GM19455 (cell line): ENCODE data around the gene RNF17.

ENCODE experiments used
- ATAC-seq: cut with Tn5 transposase; IDR thresholded peaks from one replicate; pipeline ENCODE4 v1.9.1; 2021; ENCODE audit not compliant: unreplicated experiment

The RNF17 gene

DNA sequence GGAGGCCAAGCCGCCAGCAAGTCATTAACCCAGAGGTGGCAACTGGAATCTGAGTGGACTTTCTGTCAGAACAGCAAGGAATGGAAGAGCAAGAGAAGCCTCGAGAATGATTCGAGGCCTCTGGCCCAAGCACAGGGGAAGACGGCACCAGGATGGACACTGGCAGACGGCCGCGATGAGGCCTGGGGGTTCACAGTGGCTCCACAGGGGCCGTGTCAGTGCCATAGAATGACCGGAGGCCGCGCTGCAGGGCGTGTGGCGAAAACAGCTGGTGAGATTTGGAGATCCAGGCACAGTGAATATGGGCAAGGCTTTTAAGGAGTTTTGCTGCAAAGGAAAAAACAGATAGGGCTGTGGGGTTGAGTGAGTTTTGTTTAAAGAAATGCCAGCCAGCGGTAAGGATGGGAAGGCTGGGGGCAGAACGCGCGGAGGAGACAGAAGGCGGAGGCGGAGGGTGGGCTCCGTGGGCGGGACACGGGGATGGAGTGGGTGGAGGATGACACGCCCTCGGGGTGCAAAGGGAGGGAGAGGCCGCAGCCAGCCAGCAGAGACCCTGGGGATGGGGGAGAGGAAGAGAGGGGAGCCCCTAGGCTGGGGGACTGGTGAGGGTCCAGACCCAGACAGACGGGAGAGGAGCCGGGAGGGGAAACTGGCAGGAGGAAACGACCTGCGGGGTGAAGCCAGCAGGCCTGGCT, 130.5 kb downstream of the RNF17 start:
- no peak for ATAC-seq

DNA sequence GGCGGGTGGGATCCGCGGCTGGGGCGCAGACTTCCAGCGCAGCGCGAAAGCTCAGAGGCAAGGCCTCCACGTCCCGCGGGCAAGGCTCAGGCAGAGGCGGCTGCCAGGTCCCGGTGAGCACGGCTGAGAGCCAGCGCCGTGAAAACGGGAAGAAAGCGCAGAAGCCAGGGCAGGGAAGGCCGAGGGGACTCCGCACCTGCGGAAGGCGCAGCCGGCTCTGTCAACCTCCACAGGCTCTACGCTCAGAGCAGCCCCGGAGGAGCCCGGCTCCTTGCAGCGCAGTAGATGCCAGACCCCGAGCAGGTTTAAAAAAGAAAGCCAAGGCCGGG, 131.0 kb downstream of the RNF17 start:
- no peak for ATAC-seq

DNA sequence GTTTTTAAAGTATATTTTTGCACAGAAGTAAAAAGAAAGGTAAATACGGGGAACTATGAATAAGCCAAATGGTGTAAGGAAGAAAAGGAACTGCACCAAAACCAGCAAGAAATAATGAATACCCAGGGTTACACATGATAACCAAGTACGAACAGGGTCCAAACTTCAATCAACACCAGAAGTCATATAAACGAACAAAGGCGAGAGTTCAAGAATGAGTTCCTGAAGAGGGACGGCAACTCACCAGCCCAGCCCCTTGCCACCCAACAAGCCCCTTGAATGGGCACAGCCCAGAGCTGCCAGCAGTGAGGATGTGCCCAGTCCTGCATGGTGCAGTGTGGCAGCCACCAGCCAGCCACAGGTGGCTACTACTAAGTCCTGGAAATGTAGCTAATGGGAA, 132.1 kb downstream of the RNF17 start:
- no peak for ATAC-seq

DNA sequence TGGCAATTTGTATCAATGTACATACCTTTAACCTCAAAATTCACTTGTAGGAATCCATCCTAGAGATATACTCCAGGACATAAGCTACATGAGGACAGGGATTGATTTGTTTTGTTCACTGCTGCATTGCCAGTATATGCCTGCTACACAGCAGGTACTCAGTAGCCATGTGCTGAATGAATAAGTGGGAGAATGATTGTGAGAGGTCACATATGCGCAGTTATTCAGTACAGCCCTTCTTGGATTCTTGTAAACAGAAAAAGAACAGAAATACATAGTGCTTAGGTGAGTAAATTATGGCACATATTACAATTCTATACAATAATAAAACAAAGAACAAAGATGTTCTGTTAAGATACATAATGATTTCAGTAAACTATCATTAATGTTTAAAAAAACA, 133.3 kb downstream of the RNF17 start:
- no peak for ATAC-seq

DNA sequence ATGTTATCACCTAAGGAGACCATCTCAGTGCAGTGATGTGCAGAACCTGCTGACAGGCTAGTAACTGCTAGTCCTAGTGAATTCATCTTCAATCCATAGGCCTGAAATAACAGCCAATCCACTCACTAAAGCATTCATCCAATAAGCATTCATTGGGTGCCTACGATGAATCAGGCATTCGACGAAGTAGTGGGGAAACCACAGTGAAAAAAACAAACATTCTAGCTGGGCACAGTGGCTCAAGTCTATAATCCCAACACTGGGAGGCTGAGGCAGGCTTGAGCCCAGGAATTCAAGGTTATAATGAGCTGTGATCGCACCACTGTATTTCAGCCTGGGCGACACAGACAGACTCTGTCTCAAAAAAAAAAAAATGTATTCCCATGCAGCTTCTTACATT, 135.6 kb downstream of the RNF17 start:
- ATAC-seq: no peak

DNA sequence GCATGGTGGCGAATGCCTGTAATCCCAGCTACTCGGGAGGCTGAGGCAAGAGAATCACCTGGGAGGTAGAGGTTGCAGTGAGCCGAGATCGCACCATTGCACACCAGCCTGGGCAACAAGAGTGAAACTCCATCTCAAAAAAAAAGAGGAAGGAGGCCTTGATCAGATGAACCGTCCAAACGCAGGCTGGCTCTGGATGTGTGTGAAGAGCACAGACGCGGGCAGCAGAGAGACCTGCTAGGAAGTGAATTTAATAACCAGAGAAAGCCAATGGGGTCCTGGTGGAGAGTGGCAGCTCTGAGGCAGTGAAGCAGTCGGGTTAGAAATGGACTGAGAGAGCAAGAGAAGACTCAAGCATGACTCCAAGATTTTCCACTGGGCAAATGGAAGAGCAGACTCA, 136.5 kb downstream of the RNF17 start:
- no peak for ATAC-seq

DNA sequence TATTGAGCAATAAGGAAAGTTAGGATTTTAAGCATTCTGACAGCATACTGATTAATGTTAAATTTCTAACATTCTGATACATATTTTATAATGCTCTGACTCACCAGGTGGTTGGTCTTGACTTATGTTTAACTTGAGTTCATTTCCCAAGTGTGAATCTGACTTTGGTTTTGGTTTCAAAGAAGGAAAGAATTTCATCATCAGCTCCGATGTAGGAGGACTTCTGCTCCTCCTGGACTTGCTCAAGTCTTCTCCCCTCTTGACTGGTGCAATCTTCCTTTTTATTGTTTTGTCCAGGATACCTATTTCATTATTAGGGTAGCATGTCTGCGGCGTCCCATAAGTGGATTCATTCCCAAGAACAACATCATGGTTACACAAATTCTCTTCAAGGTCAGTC, 141.3 kb downstream of the RNF17 start:
- no peak for ATAC-seq

DNA sequence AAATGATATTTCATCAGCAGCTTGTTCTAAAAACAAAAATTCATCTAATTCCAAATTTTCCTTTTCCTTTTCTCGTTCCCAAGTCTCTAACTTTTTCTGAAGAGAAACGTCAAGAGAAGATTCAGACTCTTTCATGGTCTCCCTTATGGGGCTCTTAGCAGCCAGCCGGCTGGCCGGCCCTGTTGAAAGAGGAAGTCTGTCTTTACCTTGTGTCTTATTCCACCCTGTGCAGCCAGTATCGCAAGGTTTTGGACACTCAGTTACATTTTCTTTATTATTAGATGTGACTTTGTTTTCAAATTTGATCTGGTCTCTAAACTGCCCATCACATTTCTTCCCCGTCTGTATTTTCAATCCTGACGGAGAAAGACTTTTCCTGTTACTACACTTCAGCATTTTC, 142.3 kb downstream of the RNF17 start:
- no peak for ATAC-seq

DNA sequence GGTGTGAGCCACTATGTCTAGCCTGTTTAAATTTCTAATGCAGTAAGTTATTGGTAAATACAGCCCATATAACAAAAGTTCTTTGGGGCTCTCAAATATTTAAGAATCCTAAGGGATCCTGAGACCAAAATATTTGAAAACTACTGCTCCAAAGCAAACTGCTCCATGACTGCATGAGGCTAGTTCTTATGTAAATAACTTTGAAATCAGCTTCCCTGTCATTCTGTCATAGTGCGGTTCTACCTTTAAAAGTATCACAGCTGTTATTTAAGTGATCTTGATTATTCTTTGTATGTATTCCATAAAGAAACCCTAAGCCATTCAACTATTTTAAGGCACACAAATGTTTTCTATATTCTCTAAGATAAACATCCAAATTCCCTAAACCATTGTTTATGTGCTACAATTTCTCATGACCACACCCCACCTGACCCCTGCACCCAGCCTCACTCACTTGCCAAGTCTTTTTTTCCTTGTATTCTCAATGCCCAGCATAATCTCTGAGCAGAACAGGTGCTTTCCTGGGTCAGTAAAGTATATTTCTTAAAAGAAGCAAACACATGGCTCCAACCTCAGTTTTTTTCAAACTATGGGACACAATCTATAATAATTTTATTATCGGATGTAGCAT, 146.6 kb downstream of the RNF17 start:
- ATAC-seq: no peak

DNA sequence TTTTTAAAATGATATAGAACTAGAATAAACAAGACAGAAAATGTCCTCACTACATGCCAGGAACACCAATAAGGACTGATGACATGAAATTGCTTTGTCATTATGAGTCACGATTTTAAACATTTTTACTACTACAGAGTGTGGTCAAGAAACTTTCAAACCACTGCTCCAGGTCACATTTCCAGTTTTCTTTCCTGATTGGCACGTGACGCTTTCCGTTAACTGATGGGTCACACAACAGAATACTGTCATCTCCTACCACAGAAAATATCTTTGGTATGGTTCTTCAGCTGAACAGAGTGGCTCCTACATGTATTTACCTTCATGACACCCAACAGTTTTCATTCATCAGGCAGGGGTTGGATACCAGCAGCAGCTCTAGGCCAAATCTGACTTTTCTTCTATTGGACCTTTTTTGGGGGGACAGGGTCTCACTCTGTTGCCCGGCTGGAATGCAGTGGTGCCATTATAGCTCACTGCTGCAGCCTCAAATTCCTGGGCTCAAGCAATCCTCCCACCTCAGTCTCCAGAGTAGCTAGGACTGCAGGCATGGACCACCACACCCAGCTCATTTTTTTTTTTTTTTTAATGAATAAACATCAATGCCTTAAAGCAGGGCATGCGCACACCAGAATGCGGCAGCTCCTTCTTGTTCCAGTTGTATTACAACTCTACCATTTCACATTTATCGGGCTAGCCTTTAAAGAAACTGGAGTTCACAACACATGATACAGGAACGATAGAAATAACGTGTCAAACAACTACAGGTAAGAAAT, 147.4 kb downstream of the RNF17 start:
- no peak for ATAC-seq

DNA sequence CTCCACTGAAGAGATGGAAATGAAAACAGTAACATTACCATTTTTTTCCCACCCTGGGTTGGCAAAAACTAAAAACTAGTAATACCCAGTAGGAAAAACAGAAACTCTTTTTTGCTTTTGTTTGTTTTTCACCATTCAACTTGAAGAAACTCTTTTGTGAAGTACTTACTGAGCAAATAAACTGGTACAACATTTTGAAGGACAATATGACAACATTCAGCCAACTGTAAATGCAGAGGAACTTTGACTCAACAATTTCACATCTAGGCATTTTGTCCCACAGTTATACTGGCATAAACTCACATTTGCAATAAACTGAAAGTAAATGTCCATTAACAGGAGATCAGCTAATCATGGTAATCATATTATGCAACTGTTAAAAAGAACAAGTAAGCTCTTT, 152.5 kb downstream of the RNF17 start:
- ATAC-seq: no peak

DNA sequence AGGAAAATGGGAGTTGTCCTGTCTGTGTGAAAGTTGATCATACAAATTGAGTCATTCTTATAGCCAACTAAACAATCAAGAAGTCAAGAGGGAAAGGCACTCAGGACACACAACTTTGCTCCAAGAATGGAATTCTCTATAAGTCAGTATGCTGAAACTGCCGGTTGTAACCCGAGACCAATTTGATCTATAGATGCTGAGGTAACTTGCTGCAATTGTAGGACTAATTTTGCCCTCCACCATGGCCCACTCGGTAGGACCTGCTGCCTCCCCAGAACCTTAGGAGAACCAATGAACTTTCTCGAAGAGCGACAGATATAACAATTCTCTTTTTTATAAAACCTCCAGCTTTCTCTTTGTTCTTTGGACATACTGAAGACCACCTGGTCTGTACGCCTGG, 157.0 kb downstream of the RNF17 start:
- no peak for ATAC-seq

DNA sequence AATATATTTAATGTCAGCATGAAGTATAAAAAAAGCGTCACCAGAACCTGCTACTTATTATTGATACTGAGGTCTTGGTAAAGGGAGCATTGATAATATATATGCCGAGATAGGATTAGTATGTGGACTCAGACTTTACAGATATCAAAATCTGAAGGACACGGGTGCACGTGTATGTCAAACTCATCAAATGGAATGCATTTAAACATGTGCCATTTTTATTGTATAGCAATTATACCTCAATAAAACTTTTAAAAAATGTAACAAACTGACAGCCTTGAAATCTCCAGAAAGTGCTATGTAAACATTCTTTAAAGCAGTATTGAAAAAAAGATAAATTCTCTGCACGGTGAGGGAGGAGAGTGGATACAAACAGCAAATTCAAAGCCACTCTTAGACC, 157.9 kb downstream of the RNF17 start:
- ATAC-seq: no peak

DNA sequence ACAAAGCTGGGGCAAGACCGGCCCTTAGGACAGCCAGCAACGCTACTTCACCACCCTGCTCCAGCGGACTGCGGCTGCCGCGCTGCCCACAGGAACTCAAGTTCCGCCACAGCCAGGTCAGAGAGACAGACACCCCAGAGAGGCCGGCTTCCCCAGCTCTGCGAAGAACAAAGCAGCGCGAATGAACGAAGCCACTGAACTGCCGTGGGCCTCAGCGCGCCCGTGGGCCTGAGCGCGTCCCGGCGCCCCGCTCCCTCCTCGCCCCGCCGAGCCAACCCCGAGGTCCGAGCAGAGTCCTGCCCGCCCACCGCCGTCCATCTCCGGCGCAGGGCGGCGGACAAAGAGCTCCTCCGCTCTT, 158.4 kb downstream of the RNF17 start:
- peak; percentile 32 for ATAC-seq

DNA sequence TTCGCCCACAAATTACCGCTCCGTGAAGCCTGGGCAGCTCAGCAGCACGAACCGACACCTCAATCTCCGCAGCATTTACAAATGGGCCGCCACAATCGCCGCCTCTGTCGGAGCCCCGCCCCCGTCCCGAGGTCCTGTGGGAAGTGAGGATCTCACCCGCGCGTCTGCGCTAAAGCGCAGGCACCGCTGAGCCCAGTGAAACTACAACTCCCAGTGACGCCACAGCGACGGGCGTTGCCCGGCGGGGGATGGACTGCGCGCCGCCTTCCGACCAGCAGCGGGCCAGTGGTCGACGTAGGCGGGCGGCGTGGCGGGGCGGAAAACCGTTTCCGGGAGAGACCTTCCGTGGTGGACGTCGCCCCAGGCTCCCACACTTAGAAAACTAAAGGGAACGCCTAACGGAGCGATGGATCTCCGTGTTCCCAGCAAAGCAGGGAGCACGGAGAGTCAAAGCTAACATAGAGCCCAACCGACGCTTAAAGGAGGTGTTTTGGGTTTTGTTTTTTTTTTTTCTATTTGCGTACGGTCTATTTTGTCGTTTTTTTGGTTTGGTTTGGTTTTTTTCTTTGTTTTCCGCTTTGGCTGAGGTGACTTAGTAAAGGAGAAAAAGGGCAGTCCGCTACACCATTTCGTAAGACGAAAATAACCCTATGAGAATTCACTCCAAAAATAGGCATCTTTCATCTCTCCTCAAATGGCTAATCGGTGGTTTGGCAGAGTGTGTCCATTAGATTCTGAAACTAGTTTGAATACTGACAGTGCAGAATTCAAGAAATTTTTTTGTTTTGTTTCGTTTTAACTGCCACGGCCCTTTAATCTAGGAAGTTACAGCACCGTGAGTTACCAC, 159.0 kb downstream of the RNF17 start:
- ATAC-seq: peak; percentile 95

DNA sequence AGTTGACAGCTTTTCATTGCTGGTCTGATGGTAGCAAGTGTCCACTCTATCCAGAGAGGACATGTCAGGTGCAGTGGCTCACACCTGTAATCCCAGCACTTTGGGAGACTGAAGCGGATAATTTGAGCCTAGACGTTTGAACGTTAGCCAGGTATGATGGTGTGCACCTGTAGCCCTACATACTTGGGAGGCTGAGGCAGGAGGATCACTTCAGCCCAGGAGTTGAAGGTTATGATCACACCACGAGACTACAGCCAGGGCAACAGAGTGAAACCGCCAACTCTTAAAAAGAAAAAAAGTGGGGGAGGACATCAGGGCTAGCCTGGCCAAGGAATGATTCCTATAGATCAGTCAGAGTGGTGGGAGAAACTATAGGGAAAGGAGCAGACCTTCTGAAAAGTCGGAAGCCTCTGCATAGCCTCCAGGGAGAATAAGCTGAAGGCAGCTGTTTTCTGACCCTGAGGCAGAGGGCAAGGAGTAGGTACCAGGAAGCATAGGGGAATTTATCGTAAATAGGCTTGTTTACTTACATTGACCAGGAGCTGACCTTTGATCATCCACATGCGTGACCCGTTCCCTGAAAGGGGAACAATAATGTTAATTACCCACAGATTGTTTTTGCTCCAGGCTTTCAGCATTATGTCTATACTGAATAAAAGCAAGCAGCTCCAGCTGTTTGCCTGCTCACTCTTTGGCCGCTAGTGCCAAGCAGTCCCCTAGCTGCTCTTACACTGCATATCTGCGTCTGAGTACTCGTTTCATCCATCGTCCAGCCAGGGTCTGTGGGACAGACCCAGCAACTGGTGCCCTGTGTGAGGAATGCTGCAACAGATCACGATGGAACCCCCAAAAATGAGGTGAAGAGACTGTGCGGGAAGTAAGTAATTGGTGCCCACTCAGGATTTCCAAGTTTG, 161.6 kb downstream of the RNF17 start:
- ATAC-seq: no peak

DNA sequence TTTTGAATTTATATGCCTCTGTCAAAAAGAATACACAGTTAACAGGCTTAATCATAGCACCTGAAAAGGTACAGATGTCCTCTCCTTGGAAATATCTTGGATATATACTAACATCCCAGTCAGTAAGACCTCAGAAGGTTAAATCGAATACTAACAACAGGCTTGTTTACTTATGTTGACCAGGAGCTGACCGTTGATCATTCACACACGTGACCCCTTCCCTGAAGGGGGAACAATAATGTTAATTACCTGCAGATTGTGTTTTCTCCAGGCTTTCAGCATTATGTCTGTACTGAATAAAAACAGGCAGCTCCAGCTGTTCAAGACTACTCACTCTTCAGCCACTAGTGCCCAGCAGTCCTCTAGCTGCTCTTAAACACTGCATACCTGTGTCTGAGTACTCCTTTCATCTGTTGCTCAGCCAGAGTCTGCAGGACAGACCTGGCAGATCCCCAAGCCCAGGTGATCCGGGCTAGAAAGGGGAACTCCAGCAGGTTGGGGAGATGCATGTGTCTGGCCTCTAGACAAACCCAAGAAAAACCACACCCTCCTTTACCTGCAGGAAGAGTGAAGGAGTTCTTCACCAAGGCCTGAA, 163.9 kb downstream of the RNF17 start:
- ATAC-seq: no peak

DNA sequence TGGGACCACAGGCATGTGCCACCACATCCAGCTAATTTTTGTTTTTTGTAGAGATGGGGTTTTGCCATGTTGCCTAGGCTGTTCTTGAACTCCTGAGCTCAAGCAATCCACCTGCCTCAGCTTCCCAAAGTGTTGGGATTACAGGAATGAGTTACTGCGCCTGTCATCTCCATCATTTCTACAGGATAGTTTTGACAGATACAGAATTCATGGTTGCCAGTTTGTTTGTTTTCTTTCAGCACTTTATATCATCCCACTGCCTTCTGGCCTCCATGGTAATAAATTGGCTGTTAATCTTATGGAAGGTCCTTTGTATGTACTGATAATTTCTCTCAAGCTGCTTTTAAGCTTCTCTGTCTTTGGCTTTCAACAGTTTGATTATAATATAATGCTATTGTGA, 165.2 kb downstream of the RNF17 start:
- ATAC-seq: no peak
